T-helper 1 cell treated with Interleukin-12 subunit alpha and Interleukin-12 subunit beta and Interleukin-4 antibody, amounts not matched to agents 30 μg/mL and 1 μg/mL, for 36 hours (primary cell): Measurements from ENCODE around the gene SUV39H1.
A peak's percentile ranks its signal among the peaks of the same experiment; 100 is the strongest.

Source experiments
- H3K27ac Mint-ChIP-seq: one replicate; pipeline ENCODE4 v1.8.0; 2021; ENCODE audit warnings: mild to moderate bottlenecking, mixed read lengths
- H3K27me3 Mint-ChIP-seq: one replicate; pipeline ENCODE4 v1.8.0; 2021; ENCODE audit warnings: low read depth, mixed read lengths
- H3K36me3 Mint-ChIP-seq: one replicate; pipeline ENCODE4 v1.8.0; 2021; ENCODE audit warnings: low read depth, mixed read lengths
- H3K4me1 Mint-ChIP-seq: one replicate; pipeline ENCODE4 v1.8.0; 2021; ENCODE audit warnings: low read depth, mixed read lengths
- H3K4me3 Mint-ChIP-seq: one replicate; pipeline ENCODE4 v1.8.0; 2021; ENCODE audit warnings: mild to moderate bottlenecking, moderate library complexity, mixed read lengths
- H3K9me3 Mint-ChIP-seq: one replicate; pipeline ENCODE4 v1.8.0; 2021; ENCODE audit warnings: mixed read lengths

The SUV39H1 gene

DNA sequence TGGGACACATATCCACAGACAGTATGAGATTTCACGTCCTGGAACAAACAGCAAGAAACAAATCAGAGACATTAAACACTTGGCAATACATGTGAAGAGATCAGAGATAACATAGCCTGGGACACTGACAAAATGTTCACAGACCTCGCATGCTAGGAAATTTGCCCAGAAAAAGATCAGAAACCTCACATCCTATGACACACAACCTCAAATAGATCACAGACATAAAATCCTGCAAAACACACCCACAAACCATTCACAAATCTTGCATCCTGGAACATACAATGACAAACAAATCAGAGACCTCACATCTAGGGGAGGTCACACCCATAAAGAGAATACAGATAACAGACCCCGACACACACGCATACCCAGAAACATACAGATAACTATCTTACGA, 18.0 kb downstream of the SUV39H1 start:
- Mint-ChIP-seq H3K4me3 (peak overlapping the region; percentile 79), H3K36me3 (peaks cover 27% of the 10 kb centered on the region), H3K27me3 (no peaks in the 10 kb centered on the region), H3K9me3 (no peaks in the 10 kb centered on the region), H3K4me1 (peaks cover 67% of the 10 kb centered on the region), H3K27ac (peak overlapping the region; percentile 96)

DNA sequence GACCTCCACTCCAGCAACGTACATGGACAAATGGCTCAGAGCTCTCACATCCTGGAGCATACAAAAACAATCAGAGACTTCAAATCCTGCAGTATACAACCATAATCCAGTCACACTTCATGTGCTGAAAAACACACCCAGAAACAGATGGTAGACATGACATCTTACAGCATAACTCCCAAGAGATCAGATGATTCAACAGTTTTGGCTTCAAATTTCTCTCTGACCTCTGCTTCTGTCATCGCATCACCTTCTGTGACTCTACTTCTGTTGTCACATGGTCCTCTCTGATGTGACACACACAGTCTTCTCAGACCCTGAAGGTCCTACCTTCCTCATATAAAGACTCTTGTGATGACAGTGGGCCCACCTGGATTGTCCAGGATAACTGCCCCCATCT, 18.5 kb downstream of the SUV39H1 start:
- Mint-ChIP-seq H3K9me3 (no peaks in the 10 kb centered on the region), H3K4me1 (peaks cover 67% of the 10 kb centered on the region), H3K36me3 (peaks cover 27% of the 10 kb centered on the region), H3K4me3 (peak overlapping the region; percentile 79), H3K27me3 (no peaks in the 10 kb centered on the region), H3K27ac (peak overlapping the region; percentile 96)

GRCh38 chrX:48715876-48716502, 19.5 kb downstream of the SUV39H1 start:
- no peaks in the 10 kb centered on the region for H3K27me3 Mint-ChIP-seq
- no peaks in the 10 kb centered on the region for H3K9me3 Mint-ChIP-seq
- peak overlapping the region; percentile 49 for H3K4me3 Mint-ChIP-seq
- H3K27ac Mint-ChIP-seq = peak overlapping the region; percentile 96
- peaks cover 62% of the 10 kb centered on the region for H3K4me1 Mint-ChIP-seq
- peaks cover 18% of the 10 kb centered on the region for H3K36me3 Mint-ChIP-seq

- peaks cover 12% of the 10 kb centered on the region for H3K36me3 Mint-ChIP-seq
- H3K27ac Mint-ChIP-seq = no peak overlapping the region
- peaks cover 24% of the 10 kb centered on the region for H3K4me1 Mint-ChIP-seq
- no peaks in the 10 kb centered on the region for H3K27me3 Mint-ChIP-seq
- no peaks in the 10 kb centered on the region for H3K9me3 Mint-ChIP-seq
- no peak overlapping the region for H3K4me3 Mint-ChIP-seq
Measured at GRCh38 chrX:48719958-48720357, 23.4 kb downstream of the SUV39H1 start.

DNA sequence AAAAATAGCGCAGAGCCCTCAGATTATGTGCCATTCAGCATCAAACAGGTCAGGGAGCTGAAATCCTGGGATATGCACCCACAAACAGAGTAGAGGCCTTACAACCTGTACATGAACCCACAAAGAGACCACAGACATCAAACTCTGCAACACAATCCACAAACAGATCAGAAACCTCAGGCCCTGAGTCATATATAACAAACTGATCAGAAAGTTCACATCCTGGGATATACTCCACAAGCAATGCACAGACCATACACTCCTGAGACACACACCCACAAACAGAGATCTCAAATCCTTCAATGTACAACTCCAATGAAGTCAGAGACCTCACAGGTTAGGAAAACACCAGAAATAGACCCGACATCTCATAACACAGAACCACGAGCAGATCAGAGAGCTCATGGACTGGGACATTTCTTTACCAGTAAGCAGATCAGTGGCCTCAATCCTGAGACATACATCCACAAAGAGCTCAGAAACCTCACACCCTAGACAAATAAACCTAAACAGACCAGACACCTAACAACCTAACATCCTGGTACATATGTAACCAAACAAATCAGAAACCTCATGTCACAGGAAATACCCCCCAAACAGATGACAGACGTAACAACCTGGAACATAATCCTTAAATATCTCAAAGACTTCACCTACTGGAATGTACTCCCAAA, 24.2 kb downstream of the SUV39H1 start:
- H3K27ac Mint-ChIP-seq = no peak overlapping the region
- no peak overlapping the region for H3K4me3 Mint-ChIP-seq
- peaks cover 15% of the 10 kb centered on the region for H3K36me3 Mint-ChIP-seq
- no peaks in the 10 kb centered on the region for H3K27me3 Mint-ChIP-seq
- H3K9me3 Mint-ChIP-seq = no peaks in the 10 kb centered on the region
- H3K4me1 Mint-ChIP-seq = peaks cover 20% of the 10 kb centered on the region

- H3K36me3 Mint-ChIP-seq = peaks cover 17% of the 10 kb centered on the region
- H3K27ac Mint-ChIP-seq = no peak overlapping the region
- peaks cover 3% of the 10 kb centered on the region for H3K9me3 Mint-ChIP-seq
- no peak overlapping the region for H3K4me3 Mint-ChIP-seq
- peaks cover 17% of the 10 kb centered on the region for H3K4me1 Mint-ChIP-seq
- no peaks in the 10 kb centered on the region for H3K27me3 Mint-ChIP-seq
Measured at GRCh38 chrX:48721916-48722315, 25.4 kb downstream of the SUV39H1 start.

DNA sequence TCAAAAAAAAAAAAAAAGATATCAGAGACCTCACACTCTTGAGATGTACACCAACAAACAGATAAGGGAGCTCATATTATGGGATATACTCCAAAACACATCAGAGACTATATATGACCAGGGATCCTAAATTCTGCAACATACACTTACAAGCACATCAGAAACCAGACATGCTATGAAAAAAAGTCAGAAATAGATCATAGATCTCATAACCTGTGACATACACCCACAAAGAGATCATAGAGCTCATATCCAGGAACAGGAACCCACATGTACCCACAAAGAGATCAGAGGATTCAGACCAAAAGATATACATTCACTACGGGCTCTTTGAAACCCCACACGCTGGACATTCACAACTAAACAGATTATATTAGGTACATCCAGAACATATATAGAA, 30.1 kb downstream of the SUV39H1 start:
- Mint-ChIP-seq H3K4me1 (peaks cover 24% of the 10 kb centered on the region), H3K9me3 (peaks cover 17% of the 10 kb centered on the region), H3K27me3 (no peaks in the 10 kb centered on the region), H3K4me3 (no peak overlapping the region), H3K27ac (no peak overlapping the region), H3K36me3 (peaks cover 25% of the 10 kb centered on the region)

DNA sequence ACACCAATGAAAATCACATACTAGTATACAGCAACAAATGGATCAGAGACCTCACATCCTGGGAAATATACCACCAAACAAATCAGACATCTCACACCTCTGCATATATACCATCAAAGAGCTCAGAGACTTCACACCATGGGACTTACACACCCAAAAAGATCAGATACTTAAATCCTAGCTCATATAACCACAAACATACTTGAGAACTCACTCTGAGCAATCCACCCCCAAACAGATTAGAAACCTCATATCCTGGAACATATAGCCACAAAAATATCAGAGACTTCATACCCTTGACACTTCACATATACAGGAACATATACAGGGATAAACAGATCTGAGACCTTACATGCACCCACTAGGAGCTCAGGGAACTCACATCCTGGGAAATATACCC, 32.1 kb downstream of the SUV39H1 start:
- peaks cover 24% of the 10 kb centered on the region for H3K4me1 Mint-ChIP-seq
- H3K27ac Mint-ChIP-seq = peak overlapping the region; percentile 6
- H3K4me3 Mint-ChIP-seq = peak overlapping the region; percentile 8
- no peaks in the 10 kb centered on the region for H3K27me3 Mint-ChIP-seq
- peaks cover 17% of the 10 kb centered on the region for H3K9me3 Mint-ChIP-seq
- peaks cover 26% of the 10 kb centered on the region for H3K36me3 Mint-ChIP-seq

DNA sequence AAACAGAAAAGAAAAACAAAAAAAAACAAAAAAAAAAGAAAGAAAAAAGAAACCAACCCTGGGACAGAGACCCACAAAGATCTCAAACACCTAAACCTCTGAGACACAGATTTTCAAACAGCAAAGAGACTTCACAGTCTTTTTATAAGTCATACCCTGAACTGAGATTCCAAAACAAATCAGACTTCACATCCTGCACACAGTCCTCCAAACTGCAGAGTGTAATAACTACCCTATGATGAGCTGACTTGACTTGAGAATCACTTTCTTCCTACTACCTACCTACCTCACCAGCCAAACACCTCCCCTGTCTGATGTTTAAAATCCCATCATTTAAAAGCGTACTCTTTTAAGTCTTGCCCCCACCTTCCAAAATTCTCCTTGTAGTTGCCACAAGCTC, 39.8 kb downstream of the SUV39H1 start:
- Mint-ChIP-seq H3K27me3 (no peaks in the 10 kb centered on the region), H3K4me1 (peaks cover 12% of the 10 kb centered on the region), H3K27ac (peak overlapping the region; percentile 95), H3K36me3 (peaks cover 1% of the 10 kb centered on the region), H3K9me3 (no peaks in the 10 kb centered on the region), H3K4me3 (peak overlapping the region; percentile 94)

- Mint-ChIP-seq H3K9me3 (no peaks in the 10 kb centered on the region), H3K4me1 (peaks cover 12% of the 10 kb centered on the region), H3K36me3 (peaks cover 1% of the 10 kb centered on the region)
Measured at GRCh38 chrX:48736878-48737212, 40.3 kb downstream of the SUV39H1 start.

DNA sequence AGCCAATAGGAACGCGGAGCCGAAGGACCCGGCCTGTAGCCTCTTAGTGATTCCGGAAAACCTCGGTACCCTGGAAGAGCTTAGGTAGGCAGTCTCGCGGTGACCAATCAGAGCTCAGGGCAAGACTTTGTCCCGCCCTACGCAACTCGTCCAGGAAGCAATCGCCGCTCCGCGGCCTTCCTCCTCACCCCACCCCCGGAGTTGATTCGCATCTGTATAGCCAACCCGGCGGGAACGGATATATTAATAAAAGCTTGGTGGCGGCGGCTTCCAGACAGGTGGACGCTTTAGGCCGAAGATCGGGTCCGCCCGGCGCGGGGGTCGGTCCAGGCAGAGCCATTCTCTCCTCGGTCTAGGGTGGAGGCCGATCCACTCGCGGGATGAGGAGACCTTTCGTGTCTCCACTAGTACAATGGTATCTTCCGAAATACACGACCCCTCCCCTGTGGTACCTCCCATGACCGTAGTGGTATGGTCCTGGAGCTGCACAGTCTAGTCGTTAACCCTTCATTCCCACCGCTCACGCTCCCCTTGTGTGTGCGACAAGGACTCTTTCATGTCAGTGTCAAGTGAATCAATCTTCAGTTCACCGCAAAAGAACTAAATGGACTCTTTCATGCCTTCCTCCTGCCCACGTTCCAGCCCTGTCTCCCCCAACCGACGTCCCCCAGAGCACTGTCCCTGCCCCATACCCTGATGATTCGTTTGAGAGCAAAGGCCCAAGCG, 40.8 kb downstream of the SUV39H1 start:
- peak overlapping the region; percentile 95 for H3K27ac Mint-ChIP-seq
- peak overlapping the region; percentile 94 for H3K4me3 Mint-ChIP-seq
- H3K4me1 Mint-ChIP-seq = peaks cover 12% of the 10 kb centered on the region
- no peaks in the 10 kb centered on the region for H3K9me3 Mint-ChIP-seq
- no peaks in the 10 kb centered on the region for H3K27me3 Mint-ChIP-seq
- H3K36me3 Mint-ChIP-seq = no peaks in the 10 kb centered on the region

More at GRCh38 chrX:48736878-48737212, 40.3 kb downstream of the SUV39H1 start:
- Mint-ChIP-seq H3K4me3 (peak overlapping the region; percentile 94), H3K27me3 (no peaks in the 10 kb centered on the region), H3K27ac (peak overlapping the region; percentile 95)

DNA sequence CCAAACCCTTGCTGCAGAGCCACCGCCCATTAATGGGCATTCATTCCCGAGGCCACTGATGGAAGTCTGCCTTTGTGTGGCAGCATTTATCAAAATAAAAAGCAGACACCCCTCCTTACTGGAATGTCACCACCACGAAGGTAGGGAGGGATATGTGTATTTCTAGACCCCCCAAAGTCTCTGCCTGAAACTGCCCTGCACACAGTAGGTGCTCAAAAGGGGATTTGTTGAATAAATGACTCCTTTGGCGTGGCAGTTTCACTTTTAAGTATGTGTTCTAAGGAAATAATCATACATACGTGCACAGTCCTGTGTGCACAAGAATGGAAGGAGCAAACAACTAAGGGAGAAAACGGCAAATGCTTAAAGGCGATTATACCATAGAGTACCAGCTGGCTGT, 41.4 kb downstream of the SUV39H1 start:
- Mint-ChIP-seq H3K27me3 (no peaks in the 10 kb centered on the region), H3K4me3 (peak overlapping the region; percentile 94), H3K4me1 (peaks cover 12% of the 10 kb centered on the region), H3K9me3 (no peaks in the 10 kb centered on the region), H3K27ac (peak overlapping the region; percentile 95), H3K36me3 (no peaks in the 10 kb centered on the region)

GRCh38 chrX:48741834-48742233, 45.3 kb downstream of the SUV39H1 start:
- Mint-ChIP-seq H3K27ac (no peak overlapping the region), H3K36me3 (no peaks in the 10 kb centered on the region), H3K4me3 (no peak overlapping the region), H3K4me1 (peaks cover 7% of the 10 kb centered on the region), H3K9me3 (no peaks in the 10 kb centered on the region), H3K27me3 (no peaks in the 10 kb centered on the region)

GRCh38 chrX:48745222-48745621, 48.7 kb downstream of the SUV39H1 start:
- no peaks in the 10 kb centered on the region for H3K27me3 Mint-ChIP-seq
- H3K9me3 Mint-ChIP-seq = no peaks in the 10 kb centered on the region
- H3K4me1 Mint-ChIP-seq = no peaks in the 10 kb centered on the region
- H3K27ac Mint-ChIP-seq = no peak overlapping the region
- H3K4me3 Mint-ChIP-seq = no peak overlapping the region
- H3K36me3 Mint-ChIP-seq = no peaks in the 10 kb centered on the region
